MM.1S (cell line): Measurements from ENCODE around the gene GAS7.

Experiments
- EZH2 ChIP-seq: fragments of 300-600 bp; sonication (generic); optimal IDR thresholded peaks from 2 replicates; pipeline ENCODE3; 2017; ENCODE audit warnings: low read depth, mild to moderate bottlenecking, antibody characterized with exemption, low read length, mixed read lengths
- TF ChIP-seq, protein P1 (sequence below): fragments of 300-600 bp; sonication (generic); IDR thresholded peaks from 2 replicates; pipeline ENCODE4 v1.5.1; 2016; ENCODE audit warnings: antibody characterized with exemption, low read length, mixed read lengths

DNA sequence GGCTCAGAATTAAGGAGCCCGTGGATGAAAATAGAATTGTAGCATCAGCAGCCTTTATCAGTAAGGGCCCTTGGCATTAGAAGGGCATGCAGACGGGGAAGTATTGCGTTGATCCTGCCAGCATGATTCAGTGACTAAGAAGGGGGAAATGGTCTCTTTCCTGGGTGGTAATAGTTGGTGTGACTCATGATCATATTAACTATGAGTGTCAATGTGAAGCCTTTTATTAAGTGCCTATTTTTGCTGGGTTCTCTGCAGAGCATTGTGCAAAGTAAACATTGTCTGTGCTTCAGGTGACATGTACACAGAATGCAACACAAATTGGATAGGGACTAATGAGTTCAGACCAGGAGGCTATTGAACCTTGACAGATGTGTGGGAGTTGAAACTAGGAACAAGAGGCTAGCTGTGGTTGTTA lies 317.8 kb downstream of the GAS7 start:
- TF ChIP-seq, protein P1, sequence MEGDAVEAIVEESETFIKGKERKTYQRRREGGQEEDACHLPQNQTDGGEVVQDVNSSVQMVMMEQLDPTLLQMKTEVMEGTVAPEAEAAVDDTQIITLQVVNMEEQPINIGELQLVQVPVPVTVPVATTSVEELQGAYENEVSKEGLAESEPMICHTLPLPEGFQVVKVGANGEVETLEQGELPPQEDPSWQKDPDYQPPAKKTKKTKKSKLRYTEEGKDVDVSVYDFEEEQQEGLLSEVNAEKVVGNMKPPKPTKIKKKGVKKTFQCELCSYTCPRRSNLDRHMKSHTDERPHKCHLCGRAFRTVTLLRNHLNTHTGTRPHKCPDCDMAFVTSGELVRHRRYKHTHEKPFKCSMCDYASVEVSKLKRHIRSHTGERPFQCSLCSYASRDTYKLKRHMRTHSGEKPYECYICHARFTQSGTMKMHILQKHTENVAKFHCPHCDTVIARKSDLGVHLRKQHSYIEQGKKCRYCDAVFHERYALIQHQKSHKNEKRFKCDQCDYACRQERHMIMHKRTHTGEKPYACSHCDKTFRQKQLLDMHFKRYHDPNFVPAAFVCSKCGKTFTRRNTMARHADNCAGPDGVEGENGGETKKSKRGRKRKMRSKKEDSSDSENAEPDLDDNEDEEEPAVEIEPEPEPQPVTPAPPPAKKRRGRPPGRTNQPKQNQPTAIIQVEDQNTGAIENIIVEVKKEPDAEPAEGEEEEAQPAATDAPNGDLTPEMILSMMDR: no peak
- no peak for TF ChIP-seq EZH2
